Choroid plexus epithelial cell (primary cell): ENCODE results near the gene AMBRA1.

ENCODE experiments used
- DNase-seq: peaks from one replicate; pipeline ENCODE4 v3.0.0-alpha.2; 2010; ENCODE audit warnings: low read depth
- H3K4me3 ChIP-seq: 2 replicates; pipeline ENCODE4 v1.5.1; 2011; ENCODE audit warnings: low read depth, mild to moderate bottlenecking, control low read depth, low read length, moderate library complexity
- TF ChIP-seq, protein P1 (sequence below): conservative IDR thresholded peaks from 2 replicates; pipeline ENCODE4 v1.5.1; 2011; ENCODE audit warnings: low read depth, mild to moderate bottlenecking, control low read depth, inconsistent platforms, low read length, moderate library complexity

Gene AMBRA1

DNA sequence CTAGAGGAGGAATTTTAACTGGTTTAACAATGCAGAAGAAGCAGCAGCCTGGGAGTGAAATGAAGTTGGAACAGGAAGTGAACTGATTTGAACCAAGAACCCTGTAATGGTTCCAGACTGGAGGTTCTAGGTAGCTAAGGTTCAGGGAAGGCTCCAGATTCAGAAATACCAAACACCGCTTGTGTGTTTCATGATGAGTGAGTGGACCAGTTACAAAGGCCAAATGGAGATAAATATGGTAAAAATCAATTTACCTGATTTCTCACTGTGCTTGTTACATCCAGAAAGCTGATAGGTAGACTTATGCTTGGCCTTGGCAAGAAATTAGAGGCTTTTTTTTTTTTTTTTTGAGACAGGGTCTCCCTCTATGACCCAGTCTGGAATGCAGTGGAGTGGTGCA, 36.4 kb upstream of the AMBRA1 start:
- TF ChIP-seq, protein P1, sequence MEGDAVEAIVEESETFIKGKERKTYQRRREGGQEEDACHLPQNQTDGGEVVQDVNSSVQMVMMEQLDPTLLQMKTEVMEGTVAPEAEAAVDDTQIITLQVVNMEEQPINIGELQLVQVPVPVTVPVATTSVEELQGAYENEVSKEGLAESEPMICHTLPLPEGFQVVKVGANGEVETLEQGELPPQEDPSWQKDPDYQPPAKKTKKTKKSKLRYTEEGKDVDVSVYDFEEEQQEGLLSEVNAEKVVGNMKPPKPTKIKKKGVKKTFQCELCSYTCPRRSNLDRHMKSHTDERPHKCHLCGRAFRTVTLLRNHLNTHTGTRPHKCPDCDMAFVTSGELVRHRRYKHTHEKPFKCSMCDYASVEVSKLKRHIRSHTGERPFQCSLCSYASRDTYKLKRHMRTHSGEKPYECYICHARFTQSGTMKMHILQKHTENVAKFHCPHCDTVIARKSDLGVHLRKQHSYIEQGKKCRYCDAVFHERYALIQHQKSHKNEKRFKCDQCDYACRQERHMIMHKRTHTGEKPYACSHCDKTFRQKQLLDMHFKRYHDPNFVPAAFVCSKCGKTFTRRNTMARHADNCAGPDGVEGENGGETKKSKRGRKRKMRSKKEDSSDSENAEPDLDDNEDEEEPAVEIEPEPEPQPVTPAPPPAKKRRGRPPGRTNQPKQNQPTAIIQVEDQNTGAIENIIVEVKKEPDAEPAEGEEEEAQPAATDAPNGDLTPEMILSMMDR, result no peak
- DNase-seq, result no peak

DNA sequence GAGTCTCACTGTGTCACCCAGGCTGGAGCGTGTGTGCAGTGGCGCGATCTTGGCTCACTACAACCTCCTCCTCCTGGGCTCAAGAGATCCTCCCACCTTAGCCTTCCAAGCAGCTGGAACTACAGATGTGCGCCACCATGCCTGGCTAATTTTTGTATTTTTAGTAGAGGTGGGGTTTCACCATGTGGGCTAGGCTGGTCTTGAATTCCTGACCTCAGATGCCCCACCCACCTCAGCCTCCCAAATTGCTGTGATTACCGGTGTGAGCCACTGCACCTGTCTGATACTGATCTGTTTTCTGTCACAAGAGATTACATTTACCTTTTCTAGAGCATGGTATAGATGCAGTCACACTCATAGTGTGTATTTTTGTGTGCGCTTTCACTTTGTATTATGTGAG, 35.1 kb upstream of the AMBRA1 start:
- no peak for DNase-seq
- TF ChIP-seq, protein P1, result no peak
- no peak overlapping the region for H3K4me3 ChIP-seq

More for the DNA sequence above, 36.4 kb upstream of the AMBRA1 start:
- H3K4me3 ChIP-seq, result no peak overlapping the region

DNA sequence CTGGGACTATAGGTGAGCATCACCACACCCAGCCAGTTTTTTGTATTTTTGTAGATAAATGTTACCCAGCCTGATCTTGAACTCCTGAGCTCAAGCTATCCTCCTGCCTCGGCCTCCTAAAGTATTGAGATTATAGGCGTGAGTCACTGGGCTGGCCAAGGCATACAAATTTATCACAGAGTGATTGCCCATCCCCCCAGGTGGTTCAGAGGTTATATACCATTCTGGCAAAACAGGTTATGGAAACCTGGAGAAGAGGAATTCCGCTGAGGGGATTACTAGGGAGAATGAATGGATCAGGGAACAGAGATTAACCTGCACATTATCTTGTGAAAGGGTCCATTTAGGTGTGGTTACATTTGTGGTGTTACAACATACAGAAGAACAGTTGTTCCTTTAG, 31.6 kb upstream of the AMBRA1 start:
- DNase-seq, result no peak
- H3K4me3 ChIP-seq, result no peak overlapping the region
- TF ChIP-seq, protein P1, result no peak

DNA sequence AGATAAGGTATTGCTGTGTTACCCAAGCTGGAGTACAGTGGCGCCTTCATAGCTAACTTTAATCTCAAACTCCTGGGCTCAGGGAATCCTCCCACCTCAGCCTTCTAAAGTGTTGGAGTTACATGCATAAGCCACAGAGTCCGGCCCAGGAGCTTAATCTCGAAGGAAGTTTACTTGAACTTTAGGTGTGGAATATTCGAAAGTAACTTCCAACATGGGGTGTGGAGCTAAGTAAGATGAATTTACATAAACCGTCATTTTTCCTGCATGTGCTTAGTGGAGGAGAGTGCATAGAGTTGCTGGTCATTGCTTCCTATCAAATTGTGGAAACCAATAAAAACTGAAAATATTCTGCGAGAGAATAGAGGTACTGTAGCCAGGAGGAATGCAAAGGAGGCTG, 25.0 kb upstream of the AMBRA1 start:
- peak; percentile 20 for DNase-seq
- H3K4me3 ChIP-seq, result peak overlapping the region; percentile 100
- TF ChIP-seq, protein P1, result no peak

DNA sequence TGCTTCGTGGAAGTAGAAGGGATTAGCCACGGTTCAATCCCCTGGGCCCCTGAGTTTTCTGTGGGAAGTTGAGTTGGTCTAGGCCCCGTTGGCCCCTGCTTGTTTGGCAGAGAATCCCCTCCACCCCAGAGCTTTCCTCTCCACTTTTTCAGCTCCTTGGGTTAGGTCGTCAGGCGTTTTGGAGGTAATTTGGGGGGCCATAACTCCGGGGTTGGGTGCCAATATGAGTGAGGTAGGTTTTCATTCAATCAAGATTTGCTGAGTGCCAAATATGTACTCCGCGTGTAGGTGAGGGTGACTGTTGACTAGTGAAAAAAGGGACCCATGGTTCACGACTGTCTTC, 24.1 kb upstream of the AMBRA1 start:
- TF ChIP-seq, protein P1, result no peak
- H3K4me3 ChIP-seq, result peak overlapping the region; percentile 100

DNA sequence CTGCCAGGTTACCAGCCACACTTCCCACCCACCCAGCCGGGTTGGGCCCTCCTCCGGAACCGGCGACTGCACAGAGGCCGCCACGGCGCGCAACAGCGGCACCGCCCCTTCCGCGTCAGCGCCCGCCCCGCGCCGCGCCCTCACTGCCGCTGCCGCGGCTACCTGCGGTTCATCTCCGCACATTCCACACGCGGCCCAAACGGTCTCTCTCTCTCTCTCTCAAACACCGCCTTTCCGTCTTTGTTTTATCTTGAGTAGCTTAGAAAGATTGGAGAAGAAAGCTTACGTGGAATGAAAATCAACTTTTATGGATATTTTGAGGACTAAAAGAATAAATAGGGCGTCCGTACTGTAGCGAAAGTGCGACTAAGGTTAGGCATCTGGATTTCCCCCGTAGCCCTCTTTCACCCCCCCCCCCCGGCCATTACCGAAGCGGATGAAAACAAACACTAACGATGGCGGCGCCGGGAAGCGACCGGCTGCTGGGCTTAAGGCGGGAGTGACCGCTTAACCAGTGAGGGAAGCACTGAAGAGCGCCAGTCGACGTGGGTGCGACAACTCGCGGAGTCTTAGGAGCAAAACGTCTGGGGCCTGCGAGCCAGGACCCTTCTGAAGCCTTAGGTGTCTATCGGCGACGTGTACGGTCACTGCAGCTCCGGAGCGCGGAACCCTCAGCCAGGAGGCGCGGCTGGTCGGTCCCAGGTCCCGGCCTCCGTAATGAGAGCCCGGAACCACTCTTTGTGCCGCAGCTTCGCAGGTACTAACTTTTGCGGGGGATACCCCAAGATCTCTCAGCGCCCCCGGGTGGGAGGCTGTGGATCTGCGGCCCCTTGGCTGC, 23.5 kb upstream of the AMBRA1 start, which contains the start of the genes ATG13 and HARBI1:
Gene ATG13, plus strand, starts transcription at position 420 of the 838 bp plus-strand sequence. CDS start 26,739 bp downstream, outside the sequence.
Gene HARBI1, minus strand, starts transcription at position 94 of the 838 bp plus-strand sequence. CDS start 990 bp downstream, outside the sequence.
- TF ChIP-seq, protein P1, result peak; percentile 86
- DNase-seq, result peak; percentile 91
- peak within 1 kb of the TSS; percentile 100 for H3K4me3 ChIP-seq

More for the DNA sequence above, 24.1 kb upstream of the AMBRA1 start:
- no peak for DNase-seq
